Stimulated activated effector memory CD8-positive, alpha-beta T cell treated with anti-CD3 and anti-CD28 coated beads, Interleukin-12 subunit alpha, Interleukin-12 subunit beta, amount 100 ng/mL, for 72 hours (primary cell): ENCODE results near the gene MCFD2.
A peak's percentile ranks its signal among the peaks of the same experiment; 100 is the strongest.
"Not testable (repeated sequence)": the region's sequence is repeated elsewhere in the genome, so short reads cannot be mapped to it uniquely, and the experiment has no call there.

Experiments
- ATAC-seq: fragments of 150-1000 bp; cut with Tn5 transposase; 2 replicates; pipeline ENCODE4 v1.10.0; 2021
- DNase-seq, 2 donors: peaks; one replicate each; pipeline ENCODE4 v3.0.0; 2021 to 2022; ENCODE audit warnings: low spot score in 2 of 2
- H3K27ac Mint-ChIP-seq: one replicate; pipeline ENCODE4 v1.8.0; 2022; ENCODE audit warnings: mild to moderate bottlenecking, mixed read lengths
- H3K36me3 Mint-ChIP-seq: one replicate; pipeline ENCODE4 v1.8.0; 2022; ENCODE audit warnings: mild to moderate bottlenecking, mixed read lengths
- H3K4me1 Mint-ChIP-seq: one replicate; pipeline ENCODE4 v1.8.0; 2022; ENCODE audit warnings: mixed read lengths
- H3K4me3 Mint-ChIP-seq: one replicate; pipeline ENCODE4 v1.8.0; 2022; ENCODE audit warnings: mild to moderate bottlenecking, mixed read lengths
- H3K9me3 Mint-ChIP-seq: one replicate; pipeline ENCODE4 v1.8.0; 2022; ENCODE audit warnings: mixed read lengths

MCFD2 gene

GRCh38 chr2:46898024-46898423, 17.6 kb downstream of the MCFD2 start:
- no peaks in the 10 kb centered on the region for H3K4me1 Mint-ChIP-seq
- no peak for DNase-seq
- peaks cover under 1% of the 10 kb centered on the region for H3K36me3 Mint-ChIP-seq
- H3K9me3 Mint-ChIP-seq = no peaks in the 10 kb centered on the region
- H3K4me3 Mint-ChIP-seq = no peak overlapping the region
- no peak for ATAC-seq
- no peak overlapping the region for H3K27ac Mint-ChIP-seq

GRCh38 chr2:46893269-46893939, 22.2 kb downstream of the MCFD2 start:
- no peaks in the 10 kb centered on the region for H3K9me3 Mint-ChIP-seq
- H3K36me3 Mint-ChIP-seq = no peaks in the 10 kb centered on the region
- H3K4me3 Mint-ChIP-seq = no peak overlapping the region
- DNase-seq (no peak), ATAC-seq (peak; percentile 56)
- H3K4me1 Mint-ChIP-seq = no peaks in the 10 kb centered on the region
- no peak overlapping the region for H3K27ac Mint-ChIP-seq

GRCh38 chr2:46891956-46892553, 23.6 kb downstream of the MCFD2 start:
- Mint-ChIP-seq H3K9me3 (no peaks in the 10 kb centered on the region), H3K27ac (peak overlapping the region; percentile 75), H3K4me3 (no peak overlapping the region), H3K36me3 (no peaks in the 10 kb centered on the region), H3K4me1 (no peaks in the 10 kb centered on the region)
- ATAC-seq = no peak
- no peak for DNase-seq

GRCh38 chr2:46888421-46888952, 27.1 kb downstream of the MCFD2 start:
- Mint-ChIP-seq H3K36me3 (no peaks in the 10 kb centered on the region), H3K4me1 (no peaks in the 10 kb centered on the region)

GRCh38 chr2:46887028-46887885, 28.3 kb downstream of the MCFD2 start:
- DNase-seq (no peak), ATAC-seq (peak; percentile 11)
- Mint-ChIP-seq H3K4me3 (no peak overlapping the region), H3K36me3 (no peaks in the 10 kb centered on the region), H3K27ac (no peak overlapping the region), H3K4me1 (no peaks in the 10 kb centered on the region), H3K9me3 (no peaks in the 10 kb centered on the region)

More at GRCh38 chr2:46888421-46888952, 27.1 kb downstream of the MCFD2 start:
- Mint-ChIP-seq H3K27ac (no peak overlapping the region), H3K9me3 (no peaks in the 10 kb centered on the region), H3K4me3 (no peak overlapping the region)
- ATAC-seq (no peak), DNase-seq (no peak)

- Mint-ChIP-seq H3K4me3 (no peak overlapping the region), H3K4me1 (no peaks in the 10 kb centered on the region), H3K36me3 (no peaks in the 10 kb centered on the region), H3K9me3 (no peaks in the 10 kb centered on the region), H3K27ac (no peak overlapping the region)
- no peak for DNase-seq
- ATAC-seq = peak; percentile 37
Measured at GRCh38 chr2:46886268-46887027, 29.2 kb downstream of the MCFD2 start.

- Mint-ChIP-seq H3K9me3 (no peaks in the 10 kb centered on the region), H3K27ac (no peak overlapping the region), H3K4me3 (no peak overlapping the region), H3K4me1 (no peaks in the 10 kb centered on the region), H3K36me3 (no peaks in the 10 kb centered on the region)
- ATAC-seq = no peak
- no peak for DNase-seq
Measured at GRCh38 chr2:46885376-46885775, 30.2 kb downstream of the MCFD2 start.

GRCh38 chr2:46879511-46879910, 36.1 kb downstream of the MCFD2 start:
- ATAC-seq = no peak
- H3K9me3 Mint-ChIP-seq = no peaks in the 10 kb centered on the region
- H3K4me1 Mint-ChIP-seq = no peaks in the 10 kb centered on the region

GRCh38 chr2:46878886-46879285, 36.7 kb downstream of the MCFD2 start:
- ATAC-seq (no peak), DNase-seq (no peak)
- H3K36me3 Mint-ChIP-seq = no peaks in the 10 kb centered on the region
- no peaks in the 10 kb centered on the region for H3K4me1 Mint-ChIP-seq
- H3K9me3 Mint-ChIP-seq = no peaks in the 10 kb centered on the region
- no peak overlapping the region for H3K4me3 Mint-ChIP-seq
- H3K27ac Mint-ChIP-seq = no peak overlapping the region

More at GRCh38 chr2:46879511-46879910, 36.1 kb downstream of the MCFD2 start:
- no peak for DNase-seq
- Mint-ChIP-seq H3K36me3 (no peaks in the 10 kb centered on the region), H3K4me3 (no peak overlapping the region), H3K27ac (no peak overlapping the region)

- Mint-ChIP-seq H3K36me3 (no peaks in the 10 kb centered on the region), H3K27ac (no peak overlapping the region), H3K9me3 (no peaks in the 10 kb centered on the region), H3K4me3 (no peak overlapping the region), H3K4me1 (no peaks in the 10 kb centered on the region)
- DNase-seq = no peak
- no peak for ATAC-seq
Measured at GRCh38 chr2:46878240-46878877, 37.2 kb downstream of the MCFD2 start.

GRCh38 chr2:46877619-46878113, 37.9 kb downstream of the MCFD2 start:
- DNase-seq (no peak), ATAC-seq (no peak)
- H3K36me3 Mint-ChIP-seq = no peaks in the 10 kb centered on the region
- no peak overlapping the region for H3K27ac Mint-ChIP-seq
- H3K4me1 Mint-ChIP-seq = no peaks in the 10 kb centered on the region
- H3K4me3 Mint-ChIP-seq = no peak overlapping the region
- H3K9me3 Mint-ChIP-seq = no peaks in the 10 kb centered on the region

GRCh38 chr2:46876741-46877384, 38.7 kb downstream of the MCFD2 start:
- H3K4me1 Mint-ChIP-seq = no peaks in the 10 kb centered on the region
- peak; percentile 25 for ATAC-seq

GRCh38 chr2:46875962-46876689, 39.5 kb downstream of the MCFD2 start:
- not testable (repeated sequence) for H3K4me3 Mint-ChIP-seq, H3K9me3 Mint-ChIP-seq, ATAC-seq, H3K27ac Mint-ChIP-seq, H3K4me1 Mint-ChIP-seq, DNase-seq, H3K36me3 Mint-ChIP-seq

More at GRCh38 chr2:46876741-46877384, 38.7 kb downstream of the MCFD2 start:
- Mint-ChIP-seq H3K9me3 (no peaks in the 10 kb centered on the region), H3K4me3 (no peak overlapping the region), H3K27ac (no peak overlapping the region), H3K36me3 (no peaks in the 10 kb centered on the region)
- no peak for DNase-seq
